ENCODE results near the gene ETFA. TPM values are rescaled to one million over a fixed set of nuclear protein-coding genes. Genes with fewer than 3 reads are reported as not detected.

The ETFA gene
- total RNA-seq, 1 donor from 2014 or later: 97.5 TPM

GRCh38 chr15:76221085-76221767 is 90.0 kb downstream of the ETFA start:
- TF ChIP-seq CTCF (IDR thresholded peaks at IDR 0.05) (no peak), POLR2AphosphoS5 (IDR thresholded peaks at IDR 0.05; ENCODE audit: insufficient read depth in 1 of 2, low read depth in 1 of 2) (no peak), POLR2A (IDR thresholded peaks at IDR 0.05) (no peak)
- DNase-seq (ENCODE audit: extremely low spot score in 2 of 2): no peak
- Histone ChIP-seq H3K27me3 (no peaks in the 10 kb centered on the region), H3K27ac (no peak overlapping the region), H3K36me3 (peaks cover 0 to 15% of the 10 kb centered on the region in 2 donors), H3K9me3 (no peaks in the 10 kb centered on the region), H3K4me1 (peaks cover 5% of the 10 kb centered on the region), H3K4me3 (no peak overlapping the region)
- intact Hi-C loops (cut with DNase I): no loop called here

- H3K27me3 ChIP-seq: no peaks in the 10 kb centered on the region
- H3K9me3 ChIP-seq: no peaks in the 10 kb centered on the region
- no peak for DNase-seq (ENCODE audit: extremely low spot score in 2 of 2)
- TF ChIP-seq POLR2A (IDR thresholded peaks at IDR 0.05): no peak
- no peak for TF ChIP-seq POLR2AphosphoS5 (IDR thresholded peaks at IDR 0.05; ENCODE audit: insufficient read depth in 1 of 2, low read depth in 1 of 2)
- TF ChIP-seq CTCF (IDR thresholded peaks at IDR 0.05): no peak
- H3K4me1 ChIP-seq: peaks cover 5% of the 10 kb centered on the region
- no peak overlapping the region for H3K27ac ChIP-seq
- peaks cover 0 to 25% of the 10 kb centered on the region in 2 donors for H3K36me3 ChIP-seq
- intact Hi-C loops (cut with DNase I): no loop called here
- H3K4me3 ChIP-seq: no peak overlapping the region
These were observed 93.4 kb downstream of the ETFA start for GRCh38 chr15:76217882-76218217.

- H3K9me3 ChIP-seq: no peaks in the 10 kb centered on the region
- peaks cover 0 to 25% of the 10 kb centered on the region in 2 donors for H3K36me3 ChIP-seq
- DNase-seq (ENCODE audit: extremely low spot score in 2 of 2): no peak
- peaks cover 5% of the 10 kb centered on the region for H3K4me1 ChIP-seq
- intact Hi-C loops (cut with DNase I): no loop called here
- no peak overlapping the region for H3K4me3 ChIP-seq
- H3K27ac ChIP-seq: no peak overlapping the region
- TF ChIP-seq POLR2AphosphoS5 (IDR thresholded peaks at IDR 0.05; ENCODE audit: insufficient read depth in 1 of 2, low read depth in 1 of 2) (no peak), POLR2A (IDR thresholded peaks at IDR 0.05) (no peak), CTCF (IDR thresholded peaks at IDR 0.05) (no peak)
- H3K27me3 ChIP-seq: no peaks in the 10 kb centered on the region
These were observed 94.0 kb downstream of the ETFA start for GRCh38 chr15:76217029-76217881.

GRCh38 chr15:76215634-76216033 is 95.6 kb downstream of the ETFA start:
- no peaks in the 10 kb centered on the region for H3K9me3 ChIP-seq

More at GRCh38 chr15:76215634-76216033, 95.6 kb downstream of the ETFA start:
- H3K27me3 ChIP-seq: no peaks in the 10 kb centered on the region
- intact Hi-C loops (cut with DNase I): no loop called here
- no peak overlapping the region for H3K4me3 ChIP-seq
- TF ChIP-seq POLR2AphosphoS5 (IDR thresholded peaks at IDR 0.05; ENCODE audit: insufficient read depth in 1 of 2, low read depth in 1 of 2): no peak
- no peak for TF ChIP-seq POLR2A (IDR thresholded peaks at IDR 0.05)
- no peak for TF ChIP-seq CTCF (IDR thresholded peaks at IDR 0.05)
- H3K27ac ChIP-seq: no peak overlapping the region
- peaks cover 5% of the 10 kb centered on the region for H3K4me1 ChIP-seq
- no peak for DNase-seq (ENCODE audit: extremely low spot score in 2 of 2)
- peaks cover 0 to 27% of the 10 kb centered on the region in 2 donors for H3K36me3 ChIP-seq

Data from vagina (tissue), 2 donors.